ENCODE measurements around the gene TMIE. TPM values are rescaled to one million over a fixed set of nuclear protein-coding genes. Genes with fewer than 3 reads are reported as not detected.

The TMIE gene, protein sequence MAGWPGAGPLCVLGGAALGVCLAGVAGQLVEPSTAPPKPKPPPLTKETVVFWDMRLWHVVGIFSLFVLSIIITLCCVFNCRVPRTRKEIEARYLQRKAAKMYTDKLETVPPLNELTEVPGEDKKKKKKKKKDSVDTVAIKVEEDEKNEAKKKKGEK
- polyA plus RNA-seq (2014; cell fraction: cytosol; rRNA removed): not detected in 2 replicates
- not detected in 2 replicates for polyA plus RNA-seq (2014; cell fraction: nucleus; rRNA removed)

- DNase-seq (ENCODE audit: low spot score): no peak
Observed at GRCh38 chr3:46701181-46701939, at the start of gene TMIE. TMIE (plus strand) TSS chr3:46701392; CDS start chr3:46701488, 96 bp downstream.

GRCh38 chr3:46655271-46655670 lies 45.9 kb upstream of the TMIE start:
- no peak for DNase-seq (ENCODE audit: low spot score)

GRCh38 chr3:46656778-46657556 lies 44.2 kb upstream of the TMIE start:
- DNase-seq (ENCODE audit: low spot score): no peak

DNA sequence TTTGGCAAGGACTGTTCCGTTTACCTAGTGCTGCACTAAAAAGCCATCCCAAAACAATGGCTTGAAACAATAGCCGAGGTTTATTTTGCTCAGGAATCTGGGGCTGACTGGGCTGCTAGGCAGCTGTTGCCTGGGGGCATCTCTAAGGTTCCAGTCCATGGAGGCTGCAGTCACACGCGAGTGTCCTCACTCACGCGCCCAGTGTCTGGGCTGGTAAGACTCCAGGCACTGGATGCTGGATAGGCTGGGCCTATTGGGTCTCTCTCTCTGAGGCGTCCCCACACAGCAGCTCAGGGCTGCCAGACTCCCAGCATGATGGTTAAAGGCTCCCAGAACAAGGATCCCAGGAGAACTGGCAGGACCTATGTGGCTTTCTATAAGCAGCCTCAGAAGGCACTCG lies 41.9 kb upstream of the TMIE start:
- no peak for DNase-seq (ENCODE audit: low spot score)

DNA sequence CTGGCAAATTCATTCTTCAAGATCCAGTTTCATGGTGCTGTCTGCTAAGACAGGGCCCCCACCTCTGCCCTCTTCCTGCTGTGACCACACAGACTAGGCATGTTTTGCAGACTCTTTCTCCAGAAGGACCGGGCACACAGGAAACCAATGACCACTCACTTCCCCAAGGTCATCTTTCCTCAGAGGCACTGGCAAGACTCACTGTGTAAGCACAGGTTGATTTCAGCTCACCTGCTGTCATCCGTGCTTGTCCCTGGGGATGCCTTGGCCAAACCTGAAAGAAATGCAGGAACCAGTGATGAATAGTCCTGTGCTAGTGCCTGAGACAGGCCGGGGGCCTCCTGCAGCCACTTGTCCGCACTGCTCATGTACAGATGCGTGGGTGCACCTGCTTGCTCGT lies 41.2 kb upstream of the TMIE start:
- no peak for DNase-seq (ENCODE audit: low spot score)

GRCh38 chr3:46660543-46661523 lies 40.4 kb upstream of the TMIE start:
- no peak for DNase-seq (ENCODE audit: low spot score)

GRCh38 chr3:46661776-46662766 lies 39.1 kb upstream of the TMIE start:
- DNase-seq (ENCODE audit: low spot score): no peak

DNA sequence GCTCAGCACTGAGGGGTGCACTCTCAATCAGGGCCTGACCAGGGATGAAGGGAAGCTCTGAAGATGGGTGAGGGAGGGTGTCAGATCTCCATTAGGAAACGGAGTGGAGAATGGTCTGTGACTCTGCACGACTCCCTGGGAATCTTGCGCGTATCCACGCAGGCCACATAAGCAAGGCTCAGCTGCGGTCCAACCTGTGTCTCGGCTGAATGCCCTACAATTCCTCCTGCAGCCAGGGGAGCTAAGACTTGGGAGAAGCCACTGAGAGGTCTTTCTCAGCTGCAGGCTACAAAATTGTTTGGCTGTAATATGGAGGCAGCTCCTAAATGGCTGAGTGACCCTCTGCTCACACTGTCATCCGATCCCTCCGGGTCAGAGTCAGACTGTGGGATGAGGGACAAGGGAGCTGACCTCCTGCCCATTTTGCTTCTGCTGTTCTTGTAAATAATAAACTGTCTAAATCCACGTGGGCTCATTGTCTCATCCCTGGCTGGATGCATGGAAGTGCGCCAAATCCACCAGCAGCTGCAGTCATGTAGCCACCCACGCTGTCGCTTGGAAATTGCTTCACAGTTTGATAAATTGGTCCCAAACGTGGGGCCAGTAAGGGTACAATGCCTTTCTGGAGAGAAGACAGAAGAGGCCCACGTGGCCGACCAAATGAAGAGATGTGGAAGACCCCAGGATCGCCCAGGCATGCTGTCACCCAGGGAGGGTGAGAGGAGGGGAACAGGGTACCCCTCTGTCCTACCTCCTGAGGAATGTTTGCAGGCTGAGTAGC lies 38.2 kb upstream of the TMIE start:
- no peak for DNase-seq (ENCODE audit: low spot score)

GRCh38 chr3:46663591-46664135 lies 37.5 kb upstream of the TMIE start:
- peak; percentile 11 for DNase-seq (ENCODE audit: low spot score)

- no peak for DNase-seq (ENCODE audit: low spot score)
Observed at GRCh38 chr3:46664188-46664970, 36.8 kb upstream of the TMIE start.

DNA sequence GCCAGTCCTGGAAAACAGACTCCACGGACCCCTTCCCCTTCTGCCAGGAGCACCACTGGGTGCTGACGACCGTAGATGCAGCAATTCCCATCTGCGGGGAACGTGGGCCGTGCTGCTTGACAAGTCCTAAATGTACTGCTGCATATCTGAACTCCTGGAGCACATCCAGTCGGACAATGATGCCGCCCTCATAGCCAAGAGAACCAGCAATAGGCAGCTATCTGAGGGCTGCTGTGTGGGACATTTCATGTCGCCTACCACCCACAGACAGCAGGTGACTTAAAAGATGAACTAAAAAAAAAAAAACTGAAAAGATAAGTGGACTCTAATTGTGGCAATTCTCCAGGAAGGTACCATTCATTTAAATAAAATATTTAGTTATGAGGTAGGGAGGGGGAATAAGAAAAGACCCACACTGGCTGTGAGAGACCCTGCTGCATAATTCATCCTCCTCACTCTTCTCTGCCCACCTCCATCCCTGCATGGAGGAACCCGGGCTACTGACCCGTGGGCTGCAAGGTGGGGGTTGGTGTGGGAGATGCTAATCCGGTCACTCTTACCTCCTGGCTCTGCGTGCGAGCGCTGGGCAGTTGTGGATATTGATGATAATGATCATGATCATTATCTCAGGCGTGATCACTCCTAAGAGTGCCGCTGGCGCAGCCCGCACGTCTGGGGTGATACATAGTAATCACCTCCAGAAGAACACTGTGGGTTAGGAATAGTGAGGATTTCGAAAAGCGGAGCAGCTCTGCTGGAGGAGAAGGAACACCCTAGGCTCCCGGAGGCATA lies 36.0 kb upstream of the TMIE start:
- DNase-seq (ENCODE audit: low spot score): no peak

GRCh38 chr3:46665763-46666452 lies 35.3 kb upstream of the TMIE start:
- DNase-seq (ENCODE audit: low spot score): no peak

GRCh38 chr3:46666453-46666845 lies 34.7 kb upstream of the TMIE start:
- DNase-seq (ENCODE audit: low spot score): no peak

DNA sequence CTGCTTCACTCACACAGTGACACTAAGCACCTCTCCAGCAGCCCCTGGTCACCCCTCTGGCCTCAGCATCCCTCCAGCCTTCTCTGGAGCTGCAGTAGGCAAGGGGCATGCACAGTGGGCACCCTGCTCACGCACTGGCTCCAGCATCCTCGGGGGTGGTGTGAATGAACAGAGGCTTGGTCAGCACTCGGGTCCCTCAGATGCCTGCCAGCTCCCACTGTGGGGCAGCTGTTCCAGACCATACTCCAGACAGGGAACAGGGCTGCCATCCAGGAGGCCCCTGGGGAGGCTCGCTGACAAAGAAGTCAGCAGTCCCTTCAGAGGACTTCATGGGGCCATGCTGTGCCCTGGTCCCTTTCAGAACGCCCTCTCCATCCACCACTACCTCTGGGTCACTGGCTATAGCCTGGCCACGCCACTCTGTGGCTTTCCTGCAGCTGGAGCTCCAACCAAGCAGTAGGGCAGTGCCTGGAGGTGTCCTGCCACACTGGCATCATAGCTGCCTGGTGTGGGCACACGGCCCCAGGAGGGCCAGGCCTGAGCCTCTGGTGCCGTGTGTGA lies 34.1 kb upstream of the TMIE start:
- no peak for DNase-seq (ENCODE audit: low spot score)

- no peak for DNase-seq (ENCODE audit: low spot score)
Observed at GRCh38 chr3:46667657-46668056, 33.5 kb upstream of the TMIE start.

GRCh38 chr3:46668116-46668515 lies 33.1 kb upstream of the TMIE start:
- DNase-seq (ENCODE audit: low spot score): no peak

Measured in SK-N-DZ (cell line).